SK-N-SH treated with all-trans-retinoic acid at 6 μM for 48 hours (cell line): ENCODE results near the gene APOB.

Experiments used
- ATAC-seq: fragments of 200-7000 bp; cut with Tn5 transposase; 3 replicates; pipeline ENCODE4 v1.9.1; 2020; ENCODE audit warnings: mild to moderate bottlenecking, moderate library complexity
- ARNTL ChIP-seq: fragments of 450-650 bp; formaldehyde crosslinking; IDR thresholded peaks from 2 replicates; pipeline ENCODE4 v1.5.0; 2020; ENCODE audit warnings: low read depth, mild to moderate bottlenecking, moderate library complexity, borderline replicate concordance
- CSDC2 ChIP-seq: fragments of 250-450 bp; sonication (Bioruptor Pico); IDR thresholded peaks from 2 replicates; pipeline ENCODE4 v1.5.0; 2020; ENCODE audit warnings: mild to moderate bottlenecking, moderate library complexity
- CSRNP3 ChIP-seq: fragments of 250-450 bp; sonication (Bioruptor Pico); IDR thresholded peaks from 2 replicates; pipeline ENCODE4 v1.5.1; 2021; ENCODE audit warnings: mild to moderate bottlenecking, moderate library complexity
- ESRRG ChIP-seq: fragments of 250-450 bp; sonication (Bioruptor Pico); IDR thresholded peaks from 2 replicates; pipeline ENCODE4 v1.6.1; 2021; ENCODE audit warnings: mild to moderate bottlenecking
- GLIS3 ChIP-seq: fragments of 250-450 bp; sonication (Bioruptor Pico); IDR thresholded peaks from 2 replicates; pipeline ENCODE4 v1.5.0; 2020; ENCODE audit warnings: mild to moderate bottlenecking, moderate library complexity
- ISL1 ChIP-seq: fragments of 250-450 bp; sonication (Bioruptor Pico); IDR thresholded peaks from 2 replicates; pipeline ENCODE4 v2.1.2; 2022; ENCODE audit warnings: mild to moderate bottlenecking, moderate library complexity
- OSR1 ChIP-seq: fragments of 250-450 bp; sonication (Bioruptor Pico); IDR thresholded peaks from 2 replicates; pipeline ENCODE4 v1.8.0; 2022; ENCODE audit warnings: moderate library complexity, mild to moderate bottlenecking, inconsistent platforms
- PPARA ChIP-seq: fragments of 250-450 bp; sonication (Bioruptor Pico); IDR thresholded peaks from 2 replicates; pipeline ENCODE4 v1.5.0; 2020; ENCODE audit warnings: mild to moderate bottlenecking, borderline replicate concordance
- RARB ChIP-seq: fragments of 250-450 bp; sonication (Bioruptor Pico); IDR thresholded peaks from 2 replicates; pipeline ENCODE4 v1.8.0; 2021; ENCODE audit warnings: mild to moderate bottlenecking, moderate library complexity
- SNAI2 ChIP-seq: fragments of 250-450 bp; sonication (Bioruptor Pico); IDR thresholded peaks from 2 replicates; pipeline ENCODE4 v1.5.0; 2020; ENCODE audit warnings: mild to moderate bottlenecking, moderate library complexity
- TCF4 ChIP-seq: fragments of 250-450 bp; sonication (Bioruptor Pico); IDR thresholded peaks from 2 replicates; pipeline ENCODE4 v1.8.0; 2021; ENCODE audit warnings: mild to moderate bottlenecking, moderate library complexity, borderline replicate concordance
- TOX ChIP-seq: fragments of 250-450 bp; sonication (Bioruptor Pico); IDR thresholded peaks from 2 replicates; pipeline ENCODE4 v1.8.0; 2021; ENCODE audit warnings: mild to moderate bottlenecking, moderate library complexity, borderline replicate concordance
- ZC3H10 ChIP-seq: fragments of 250-450 bp; sonication (Bioruptor Pico); IDR thresholded peaks from 2 replicates; pipeline ENCODE4 v1.5.1; 2021; ENCODE audit warnings: mild to moderate bottlenecking, moderate library complexity
- ZFP3 ChIP-seq: fragments of 250-450 bp; sonication (Bioruptor Pico); IDR thresholded peaks from 2 replicates; pipeline ENCODE4 v1.5.0; 2020; ENCODE audit warnings: mild to moderate bottlenecking, moderate library complexity
- ZNF565 ChIP-seq: fragments of 450-650 bp; formaldehyde crosslinking; conservative IDR thresholded peaks from 2 replicates; pipeline ENCODE4 v1.5.0; 2020; ENCODE audit warnings: low read depth, mild to moderate bottlenecking, moderate library complexity
- ZNF70 ChIP-seq: fragments of 450-650 bp; formaldehyde crosslinking; IDR thresholded peaks from 2 replicates; pipeline ENCODE4 v1.5.0; 2020; ENCODE audit warnings: mild to moderate bottlenecking, moderate library complexity
- TF ChIP-seq, protein P1 (sequence below): fragments of 250-450 bp; sonication (Bioruptor Pico); IDR thresholded peaks from 2 replicates; pipeline ENCODE4 v1.8.0; 2021; ENCODE audit warnings: low read depth, mild to moderate bottlenecking, moderate library complexity, borderline replicate concordance
- TF ChIP-seq, protein P2 (sequence below): fragments of 250-450 bp; sonication (Bioruptor Pico); IDR thresholded peaks from 2 replicates; pipeline ENCODE4 v1.5.0; 2020; ENCODE audit warnings: mild to moderate bottlenecking, moderate library complexity

Gene APOB

GRCh38 chr2:20970068-20970467 lies 73.8 kb downstream of the APOB start:
- no peak for ATAC-seq
- TF ChIP-seq, protein P1, sequence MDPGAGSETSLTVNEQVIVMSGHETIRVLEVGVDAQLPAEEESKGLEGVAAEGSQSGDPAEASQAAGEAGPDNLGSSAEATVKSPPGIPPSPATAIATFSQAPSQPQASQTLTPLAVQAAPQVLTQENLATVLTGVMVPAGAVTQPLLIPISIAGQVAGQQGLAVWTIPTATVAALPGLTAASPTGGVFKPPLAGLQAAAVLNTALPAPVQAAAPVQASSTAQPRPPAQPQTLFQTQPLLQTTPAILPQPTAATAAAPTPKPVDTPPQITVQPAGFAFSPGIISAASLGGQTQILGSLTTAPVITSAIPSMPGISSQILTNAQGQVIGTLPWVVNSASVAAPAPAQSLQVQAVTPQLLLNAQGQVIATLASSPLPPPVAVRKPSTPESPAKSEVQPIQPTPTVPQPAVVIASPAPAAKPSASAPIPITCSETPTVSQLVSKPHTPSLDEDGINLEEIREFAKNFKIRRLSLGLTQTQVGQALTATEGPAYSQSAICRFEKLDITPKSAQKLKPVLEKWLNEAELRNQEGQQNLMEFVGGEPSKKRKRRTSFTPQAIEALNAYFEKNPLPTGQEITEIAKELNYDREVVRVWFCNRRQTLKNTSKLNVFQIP = no peak
- no peak for TF ChIP-seq ARNTL (CRISPR knock-in tag)

DNA sequence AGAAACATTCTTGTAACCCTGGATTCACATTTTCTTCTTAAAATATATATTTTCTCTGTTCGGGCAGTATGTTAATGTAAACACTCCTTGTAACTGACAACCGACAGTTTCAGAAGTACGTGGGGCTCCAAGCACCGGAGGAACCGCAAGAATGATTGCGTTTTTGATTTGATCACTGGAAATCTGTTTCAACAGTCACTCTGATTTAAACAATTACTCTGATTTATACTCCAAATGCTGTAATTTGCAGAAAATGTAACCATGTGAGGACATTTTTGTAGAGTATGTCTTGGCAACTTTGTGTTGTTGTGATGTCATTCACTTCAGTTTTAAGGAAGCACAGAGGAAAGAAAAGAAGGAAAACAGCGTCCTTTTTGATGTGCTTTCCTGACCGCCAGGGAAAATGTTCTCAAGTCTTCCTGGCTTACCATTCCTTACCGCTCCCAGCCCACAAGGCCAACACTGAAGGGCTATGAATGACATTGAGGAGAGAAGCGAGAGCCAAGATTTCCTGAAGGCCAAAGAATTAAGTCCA lies 77.7 kb downstream of the APOB start:
- TF ChIP-seq CSRNP3 (CRISPR knock-in tag) (no peak), CSDC2 (CRISPR knock-in tag) (no peak), ZFP3 (CRISPR knock-in tag) (no peak), ARNTL (CRISPR knock-in tag) (no peak)
- no peak for ATAC-seq

- no peak for TF ChIP-seq ZNF565 (CRISPR knock-in tag)
- no peak for TF ChIP-seq ISL1 (CRISPR knock-in tag)
- TF ChIP-seq, protein P1 = no peak
- no peak for TF ChIP-seq OSR1 (CRISPR knock-in tag)
- no peak for TF ChIP-seq PPARA (CRISPR knock-in tag)
- no peak for TF ChIP-seq RARB (CRISPR knock-in tag)
- no peak for TF ChIP-seq ESRRG (CRISPR knock-in tag)
- no peak for ATAC-seq
Measured at GRCh38 chr2:20965221-20965620, 78.7 kb downstream of the APOB start.

- TF ChIP-seq ARNTL (CRISPR knock-in tag) (no peak), CSDC2 (CRISPR knock-in tag) (no peak), TOX (no peak), GLIS3 (CRISPR knock-in tag) (no peak), ISL1 (CRISPR knock-in tag) (no peak)
- ATAC-seq = no peak
Measured at GRCh38 chr2:20963867-20964266, 80.0 kb downstream of the APOB start.

- no peak for TF ChIP-seq ZFP3 (CRISPR knock-in tag)
- peak; percentile 63; the same call in 1 of the 2 replicates for TF ChIP-seq ZNF70
- peak; percentile 86; the same call in 1 of the 2 replicates for TF ChIP-seq SNAI2 (CRISPR knock-in tag)
- TF ChIP-seq ISL1 (CRISPR knock-in tag) = peak; percentile 7; the same call in 1 of the 2 replicates
- peak; percentile 91 for ATAC-seq
Measured at GRCh38 chr2:20962939-20963557, 80.8 kb downstream of the APOB start.

DNA sequence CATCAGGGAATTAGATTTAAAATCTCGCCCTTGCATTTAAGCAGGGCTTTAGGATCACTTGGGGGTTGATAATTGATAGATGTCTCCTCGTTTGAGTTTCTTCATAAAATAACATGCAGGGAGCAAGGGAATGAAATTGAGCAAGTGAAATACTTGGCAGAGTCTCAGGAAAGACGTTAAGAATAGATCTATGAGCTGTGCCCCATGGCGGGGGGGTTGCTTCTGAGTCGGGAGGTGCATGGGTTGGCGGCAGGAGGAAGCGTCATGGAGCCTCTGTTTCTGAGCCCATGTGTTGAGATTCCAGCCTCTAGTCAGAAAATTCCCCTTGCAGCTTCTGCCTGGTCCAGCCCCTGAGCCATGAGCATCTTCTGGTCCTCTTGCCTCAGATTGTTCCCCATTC lies 82.0 kb downstream of the APOB start:
- no peak for ATAC-seq
- no peak for TF ChIP-seq ZNF565 (CRISPR knock-in tag)
- TF ChIP-seq ISL1 (CRISPR knock-in tag) = no peak
- TF ChIP-seq ZFP3 (CRISPR knock-in tag) = no peak

GRCh38 chr2:20960003-20960402 lies 83.9 kb downstream of the APOB start:
- ATAC-seq = no peak
- TF ChIP-seq SNAI2 (CRISPR knock-in tag) (no peak), ISL1 (CRISPR knock-in tag) (no peak), CSRNP3 (CRISPR knock-in tag) (no peak), TCF4 (CRISPR knock-in tag) (no peak), PPARA (CRISPR knock-in tag) (no peak), OSR1 (CRISPR knock-in tag) (no peak), ESRRG (CRISPR knock-in tag) (no peak), GLIS3 (CRISPR knock-in tag) (no peak), ZC3H10 (CRISPR knock-in tag) (no peak)
- TF ChIP-seq, protein P2, sequence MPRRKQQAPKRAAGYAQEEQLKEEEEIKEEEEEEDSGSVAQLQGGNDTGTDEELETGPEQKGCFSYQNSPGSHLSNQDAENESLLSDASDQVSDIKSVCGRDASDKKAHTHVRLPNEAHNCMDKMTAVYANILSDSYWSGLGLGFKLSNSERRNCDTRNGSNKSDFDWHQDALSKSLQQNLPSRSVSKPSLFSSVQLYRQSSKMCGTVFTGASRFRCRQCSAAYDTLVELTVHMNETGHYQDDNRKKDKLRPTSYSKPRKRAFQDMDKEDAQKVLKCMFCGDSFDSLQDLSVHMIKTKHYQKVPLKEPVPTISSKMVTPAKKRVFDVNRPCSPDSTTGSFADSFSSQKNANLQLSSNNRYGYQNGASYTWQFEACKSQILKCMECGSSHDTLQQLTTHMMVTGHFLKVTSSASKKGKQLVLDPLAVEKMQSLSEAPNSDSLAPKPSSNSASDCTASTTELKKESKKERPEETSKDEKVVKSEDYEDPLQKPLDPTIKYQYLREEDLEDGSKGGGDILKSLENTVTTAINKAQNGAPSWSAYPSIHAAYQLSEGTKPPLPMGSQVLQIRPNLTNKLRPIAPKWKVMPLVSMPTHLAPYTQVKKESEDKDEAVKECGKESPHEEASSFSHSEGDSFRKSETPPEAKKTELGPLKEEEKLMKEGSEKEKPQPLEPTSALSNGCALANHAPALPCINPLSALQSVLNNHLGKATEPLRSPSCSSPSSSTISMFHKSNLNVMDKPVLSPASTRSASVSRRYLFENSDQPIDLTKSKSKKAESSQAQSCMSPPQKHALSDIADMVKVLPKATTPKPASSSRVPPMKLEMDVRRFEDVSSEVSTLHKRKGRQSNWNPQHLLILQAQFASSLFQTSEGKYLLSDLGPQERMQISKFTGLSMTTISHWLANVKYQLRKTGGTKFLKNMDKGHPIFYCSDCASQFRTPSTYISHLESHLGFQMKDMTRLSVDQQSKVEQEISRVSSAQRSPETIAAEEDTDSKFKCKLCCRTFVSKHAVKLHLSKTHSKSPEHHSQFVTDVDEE (CRISPR knock-in tag) = no peak
